IPS-20b (cell line): Measurements from ENCODE around the gene NEO1.
"Not testable (repeated sequence)": the region's sequence is repeated elsewhere in the genome, so short reads cannot be mapped to it uniquely, and the experiment has no call there.

ENCODE experiments used
- H3K27ac ChIP-seq: one replicate; pipeline ENCODE4 v1.5.1; 2013; ENCODE audit warnings: low read length
- H3K27me3 ChIP-seq: 2 replicates; pipeline ENCODE4 v1.6.1; 2013; ENCODE audit warnings: mild to moderate bottlenecking, low read length, inconsistent platforms; ENCODE audit not compliant: insufficient read depth
- H3K36me3 ChIP-seq: 2 replicates; pipeline ENCODE4 v1.6.1; 2013; ENCODE audit warnings: low read depth, mild to moderate bottlenecking, inconsistent platforms, low read length, moderate library complexity; ENCODE audit not compliant: insufficient read depth
- H3K4me1 ChIP-seq: 2 replicates; pipeline ENCODE4 v1.6.1; 2013; ENCODE audit warnings: mild to moderate bottlenecking, control low read depth, inconsistent platforms, low read length, moderate library complexity; ENCODE audit not compliant: insufficient read depth
- H3K4me3 ChIP-seq: 2 replicates; pipeline ENCODE4 v1.5.1; 2013; ENCODE audit warnings: mild to moderate bottlenecking, low read length, inconsistent platforms
- H3K9ac ChIP-seq: 2 replicates; pipeline ENCODE4 v1.6.1; 2013; ENCODE audit warnings: low read depth, mild to moderate bottlenecking, inconsistent platforms, low read length, moderate library complexity
- H3K9me3 ChIP-seq: 2 replicates; pipeline ENCODE4 v1.6.1; 2013; ENCODE audit warnings: mild to moderate bottlenecking, low read depth, low read length, inconsistent platforms; ENCODE audit not compliant: insufficient read depth

NEO1 gene

GRCh38 chr15:73190189-73190601 lies 137.9 kb downstream of the NEO1 start:
- Histone ChIP-seq H3K9me3 (no peaks in the 10 kb centered on the region), H3K27ac (no peak overlapping the region), H3K9ac (no peak overlapping the region), H3K4me1 (no peaks in the 10 kb centered on the region), H3K27me3 (no peaks in the 10 kb centered on the region), H3K4me3 (no peak overlapping the region), H3K36me3 (0 out of 2 replicates have a peak, but pooled peaks cover 4% of the 10 kb centered on the region)

GRCh38 chr15:73195166-73195565 lies 142.9 kb downstream of the NEO1 start:
- Histone ChIP-seq H3K36me3 (0 out of 2 replicates have a peak, but pooled peaks cover 3% of the 10 kb centered on the region), H3K9me3 (0 out of 2 replicates have a peak, but pooled peaks cover 3% of the 10 kb centered on the region), H3K27ac (no peak overlapping the region), H3K4me3 (no peak overlapping the region), H3K27me3 (no peaks in the 10 kb centered on the region), H3K9ac (no peak overlapping the region), H3K4me1 (no peaks in the 10 kb centered on the region)

- H3K9me3 ChIP-seq = 0 out of 2 replicates have a peak, but pooled peaks cover 3% of the 10 kb centered on the region
- H3K27ac ChIP-seq = no peak overlapping the region
- no peak overlapping the region for H3K4me3 ChIP-seq
- no peaks in the 10 kb centered on the region for H3K4me1 ChIP-seq
- H3K9ac ChIP-seq = no peak overlapping the region
- 0 out of 2 replicates have a peak, but pooled peaks cover 3% of the 10 kb centered on the region for H3K36me3 ChIP-seq
- H3K27me3 ChIP-seq = no peaks in the 10 kb centered on the region
These were observed 143.8 kb downstream of the NEO1 start for GRCh38 chr15:73196113-73196512.

- Histone ChIP-seq H3K4me1 (no peaks in the 10 kb centered on the region), H3K36me3 (peaks cover 3% of the 10 kb centered on the region; the same call in 1 of the 2 replicates), H3K9me3 (0 out of 2 replicates have a peak, but pooled peaks cover 3% of the 10 kb centered on the region), H3K9ac (no peak overlapping the region), H3K27me3 (no peaks in the 10 kb centered on the region), H3K27ac (no peak overlapping the region), H3K4me3 (no peak overlapping the region)
These were observed 148.1 kb downstream of the NEO1 start for GRCh38 chr15:73200339-73200738.

GRCh38 chr15:73210630-73211029 lies 158.4 kb downstream of the NEO1 start:
- Histone ChIP-seq H3K27ac (no peak overlapping the region), H3K9ac (no peak overlapping the region), H3K27me3 (no peaks in the 10 kb centered on the region), H3K9me3 (no peaks in the 10 kb centered on the region), H3K4me1 (no peaks in the 10 kb centered on the region), H3K4me3 (no peak overlapping the region), H3K36me3 (no peaks in the 10 kb centered on the region)

- Histone ChIP-seq H3K36me3 (no peaks in the 10 kb centered on the region), H3K27ac (no peak overlapping the region), H3K4me1 (no peaks in the 10 kb centered on the region), H3K27me3 (no peaks in the 10 kb centered on the region), H3K9me3 (no peaks in the 10 kb centered on the region), H3K4me3 (no peak overlapping the region), H3K9ac (no peak overlapping the region)
These were observed 160.2 kb downstream of the NEO1 start for GRCh38 chr15:73212424-73212823.

- H3K9ac ChIP-seq, H3K36me3 ChIP-seq, H3K9me3 ChIP-seq, H3K4me1 ChIP-seq, H3K4me3 ChIP-seq, H3K27me3 ChIP-seq, H3K27ac ChIP-seq: not testable (repeated sequence)
These were observed 169.2 kb downstream of the NEO1 start for GRCh38 chr15:73221450-73221849.

- peak overlapping the region; percentile 36 for H3K27ac ChIP-seq
- no peak overlapping the region for H3K4me3 ChIP-seq
- H3K9me3 ChIP-seq = no peaks in the 10 kb centered on the region
- H3K4me1 ChIP-seq = peaks cover 14% of the 10 kb centered on the region
- no peaks in the 10 kb centered on the region for H3K36me3 ChIP-seq
- H3K9ac ChIP-seq = no peak overlapping the region
- H3K27me3 ChIP-seq = no peaks in the 10 kb centered on the region
These were observed 173.2 kb downstream of the NEO1 start for GRCh38 chr15:73225358-73226015.

GRCh38 chr15:73226093-73226814 lies 174.0 kb downstream of the NEO1 start:
- Histone ChIP-seq H3K36me3 (no peaks in the 10 kb centered on the region), H3K9me3 (no peaks in the 10 kb centered on the region), H3K4me3 (no peak overlapping the region), H3K9ac (no peak overlapping the region), H3K27me3 (no peaks in the 10 kb centered on the region), H3K4me1 (peaks cover 14% of the 10 kb centered on the region), H3K27ac (peak overlapping the region; percentile 36)

- Histone ChIP-seq H3K27ac (no peak overlapping the region), H3K27me3 (no peaks in the 10 kb centered on the region)
These were observed 175.3 kb downstream of the NEO1 start for GRCh38 chr15:73227433-73228056.

GRCh38 chr15:73228128-73228646 lies 175.9 kb downstream of the NEO1 start:
- H3K27ac ChIP-seq = no peak overlapping the region
- no peaks in the 10 kb centered on the region for H3K9me3 ChIP-seq
- H3K9ac ChIP-seq = no peak overlapping the region
- H3K4me3 ChIP-seq = no peak overlapping the region
- H3K27me3 ChIP-seq = no peaks in the 10 kb centered on the region
- H3K4me1 ChIP-seq = peaks cover 21% of the 10 kb centered on the region
- H3K36me3 ChIP-seq = no peaks in the 10 kb centered on the region

More at GRCh38 chr15:73227433-73228056, 175.3 kb downstream of the NEO1 start:
- Histone ChIP-seq H3K9ac (no peak overlapping the region), H3K4me3 (no peak overlapping the region), H3K36me3 (no peaks in the 10 kb centered on the region), H3K4me1 (peaks cover 21% of the 10 kb centered on the region), H3K9me3 (no peaks in the 10 kb centered on the region)
